Cortex of kidney (tissue), 1 donor: ENCODE results near the gene CAND1.
"Not testable (repeated sequence)": the region's sequence is repeated elsewhere in the genome, so short reads cannot be mapped to it uniquely, and the experiment has no call there.

Experiments
- DNase-seq: peaks from one replicate; lab custom pipeline; 2025; lab: John Stamatoyannopoulos, UW

The CAND1 gene

GRCh38 chr12:67280572-67280971, 11.4 kb downstream of the CAND1 start:
- DNase-seq, result no peak

DNA sequence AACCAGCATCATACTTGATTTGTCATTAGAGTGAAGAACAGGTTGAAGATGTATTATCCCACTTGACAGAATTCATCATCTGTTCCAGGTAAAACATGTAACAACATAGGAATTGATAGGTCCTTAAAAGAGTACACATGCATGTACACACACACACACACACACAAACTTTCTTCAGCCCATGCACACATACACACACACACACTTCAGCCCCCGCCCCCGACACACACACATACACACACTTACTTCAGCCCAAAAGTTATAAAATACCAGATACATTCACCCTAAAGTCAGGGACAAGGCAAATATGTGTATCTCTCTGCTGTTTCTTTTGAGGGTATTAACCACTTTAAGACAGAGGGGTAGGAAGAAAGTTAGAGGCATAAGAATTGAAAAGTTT, 15.4 kb downstream of the CAND1 start:
- DNase-seq, result no peak

GRCh38 chr12:67286257-67286656, 17.1 kb downstream of the CAND1 start:
- no peak for DNase-seq

DNA sequence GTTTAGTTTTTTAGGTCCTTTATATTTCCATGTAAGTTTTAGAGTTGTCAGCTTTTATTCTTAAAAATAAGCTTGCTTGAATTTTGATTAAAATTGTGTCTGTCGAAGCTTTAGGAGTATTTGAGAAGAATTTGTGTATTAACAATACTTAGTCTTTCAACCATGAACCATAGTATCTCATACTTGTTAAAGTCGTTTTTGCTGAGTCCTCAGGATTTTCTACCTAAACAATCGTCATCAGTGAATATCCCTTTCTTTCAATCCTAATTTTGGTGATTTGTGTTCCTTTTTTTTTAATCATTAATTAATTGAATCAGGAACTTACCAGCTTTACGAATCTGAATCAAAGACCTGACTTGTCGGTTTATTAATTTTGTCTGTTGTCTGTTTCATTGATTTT, 18.2 kb downstream of the CAND1 start:
- no peak for DNase-seq

GRCh38 chr12:67288561-67288960, 19.4 kb downstream of the CAND1 start:
- DNase-seq, result no peak

DNA sequence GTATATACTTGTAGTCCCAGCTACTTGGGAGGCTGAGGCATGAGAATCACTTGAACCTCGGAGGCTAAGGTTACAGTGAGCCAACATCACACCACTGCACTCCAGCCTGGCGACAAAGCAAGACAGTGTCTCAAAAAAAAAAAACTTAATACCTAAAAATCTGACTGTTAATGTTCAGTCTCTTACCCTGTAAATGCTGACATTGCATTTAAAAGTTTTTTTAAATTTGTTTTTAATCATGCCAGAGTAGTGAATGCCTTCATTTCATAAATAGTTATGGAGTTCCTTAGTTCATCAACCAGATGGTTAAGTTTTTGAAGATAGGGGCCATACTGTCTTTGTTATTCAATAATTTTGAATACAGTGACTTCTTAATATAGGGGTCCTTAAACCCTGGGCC, 21.2 kb downstream of the CAND1 start:
- DNase-seq, result no peak

DNA sequence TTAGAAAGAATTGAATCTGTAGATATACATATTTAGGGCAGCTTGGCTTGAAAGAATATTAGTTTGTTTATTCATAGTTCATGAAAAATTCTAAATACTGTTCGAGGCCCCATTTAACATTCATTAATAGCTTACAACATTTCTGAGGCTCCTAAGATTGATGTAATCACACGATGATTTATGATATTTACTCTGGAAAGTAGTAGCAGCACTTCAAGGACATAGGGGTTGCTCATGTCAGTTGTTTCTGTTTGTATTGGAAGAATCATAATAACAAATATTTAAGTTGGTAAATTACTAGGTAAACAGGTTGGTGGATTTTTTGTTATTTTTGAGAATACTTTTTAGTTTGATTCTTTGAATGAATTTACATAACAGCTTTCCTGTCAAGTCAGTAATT, 30.4 kb downstream of the CAND1 start:
- no peak for DNase-seq

GRCh38 chr12:67299926-67300325, 30.8 kb downstream of the CAND1 start:
- no peak for DNase-seq

DNA sequence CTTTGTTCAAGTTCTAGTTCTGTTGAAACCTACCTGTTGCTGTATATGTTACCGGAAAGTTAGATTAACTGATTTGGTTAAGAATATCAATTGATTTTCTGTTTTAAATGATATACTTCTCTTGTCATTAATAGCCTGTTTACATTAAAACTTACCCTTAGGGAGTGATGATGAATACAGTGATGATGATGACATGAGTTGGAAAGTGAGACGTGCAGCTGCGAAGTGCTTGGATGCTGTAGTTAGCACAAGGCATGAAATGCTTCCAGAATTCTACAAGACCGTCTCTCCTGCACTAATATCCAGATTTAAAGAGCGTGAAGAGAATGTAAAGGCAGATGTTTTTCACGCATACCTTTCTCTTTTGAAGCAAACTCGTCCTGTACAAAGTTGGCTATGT, 33.0 kb downstream of the CAND1 start:
- no peak for DNase-seq

GRCh38 chr12:67305544-67305943, 36.4 kb downstream of the CAND1 start:
- no peak for DNase-seq

DNA sequence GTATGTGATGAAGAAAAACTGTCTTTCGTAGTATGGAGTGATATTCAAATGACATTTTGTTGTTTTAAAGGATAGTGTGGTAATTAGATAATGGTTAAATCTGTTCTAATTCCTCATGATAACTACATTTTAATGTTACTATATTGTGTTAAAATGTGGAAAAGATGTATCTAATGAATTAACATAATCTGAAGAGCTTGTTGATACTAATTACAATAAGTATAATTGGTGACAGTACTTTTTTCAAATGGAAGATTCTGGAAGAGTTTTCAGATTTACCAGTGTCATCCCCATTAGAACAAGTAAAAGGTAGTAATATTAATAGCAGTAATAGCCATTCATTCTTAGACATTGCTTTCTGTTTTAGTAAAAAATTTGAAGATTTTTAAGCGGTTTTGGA, 37.6 kb downstream of the CAND1 start:
- no peak for DNase-seq

GRCh38 chr12:67315661-67316060, 46.5 kb downstream of the CAND1 start:
- no peak for DNase-seq

DNA sequence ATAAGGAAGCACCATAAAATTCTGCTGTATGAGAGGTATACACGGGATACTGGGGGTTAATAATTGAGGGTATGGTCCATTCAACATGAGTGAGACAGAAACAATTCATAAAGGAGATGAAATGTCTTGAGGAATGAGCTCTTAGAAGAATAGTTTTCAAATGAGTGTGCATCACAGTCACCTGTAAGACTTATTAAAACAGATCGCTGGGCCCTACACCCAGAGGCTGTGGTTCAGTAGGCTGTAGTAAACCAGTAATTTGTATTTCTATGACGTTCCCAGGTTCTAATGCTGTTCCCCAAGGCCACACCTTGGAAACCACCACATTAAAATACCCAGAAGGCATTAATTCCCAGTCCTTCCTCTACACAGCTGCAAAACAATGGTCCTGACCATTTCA, 49.6 kb downstream of the CAND1 start:
- DNase-seq, result no peak

DNA sequence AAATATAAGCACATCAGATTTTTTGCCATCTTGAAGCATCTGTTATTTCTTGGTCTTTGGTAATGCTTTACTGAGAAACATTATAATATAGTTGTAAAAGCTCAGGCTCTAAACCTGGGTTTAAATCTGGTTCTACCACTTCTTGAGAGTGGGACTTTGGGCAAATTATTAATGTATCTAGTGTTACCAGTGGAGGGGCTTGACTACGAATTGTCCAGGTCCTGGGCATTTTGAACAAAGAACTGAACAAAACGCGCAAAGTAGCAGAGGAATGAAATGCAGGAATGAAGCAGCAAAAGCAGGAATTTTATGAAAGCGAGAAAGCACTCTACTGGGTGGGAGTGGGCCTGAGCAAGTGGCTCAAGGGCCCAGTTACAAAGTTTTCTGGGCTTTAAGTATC, 50.8 kb downstream of the CAND1 start:
- DNase-seq, result no peak

DNA sequence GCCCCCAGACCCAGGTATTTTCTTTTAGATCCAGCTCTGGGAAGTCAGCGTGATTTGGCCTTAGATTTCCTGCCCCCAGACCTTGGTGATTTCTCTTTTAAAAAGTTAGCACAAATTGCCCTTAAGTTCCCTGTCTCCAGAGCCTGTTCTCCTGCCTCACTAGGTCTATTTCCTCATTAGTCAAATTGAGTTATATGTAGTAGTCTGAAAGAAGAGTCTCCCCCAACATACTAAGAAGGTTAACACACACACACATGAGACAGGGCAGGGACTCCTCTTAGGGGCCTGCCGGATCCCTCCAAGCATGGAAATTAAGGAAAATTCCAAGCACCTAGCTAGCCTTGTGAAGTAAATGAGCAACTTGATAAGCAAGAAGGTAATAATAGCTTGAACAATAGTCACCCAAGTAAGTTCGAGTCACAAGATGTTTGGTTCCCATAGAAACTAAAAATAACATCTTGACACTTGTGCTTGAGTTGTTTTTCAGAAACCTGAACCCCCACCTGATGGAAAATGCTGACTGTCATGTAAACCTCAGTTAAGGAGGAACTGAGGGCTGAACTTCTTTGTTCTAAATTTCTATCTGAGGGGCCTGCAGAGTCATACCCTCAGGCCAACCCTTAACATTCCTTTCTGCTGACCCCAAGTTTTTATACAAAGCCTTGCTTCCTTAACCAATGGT, 51.6 kb downstream of the CAND1 start:
- no peak for DNase-seq

GRCh38 chr12:67322580-67322979, 53.4 kb downstream of the CAND1 start:
- DNase-seq, result no peak

DNA sequence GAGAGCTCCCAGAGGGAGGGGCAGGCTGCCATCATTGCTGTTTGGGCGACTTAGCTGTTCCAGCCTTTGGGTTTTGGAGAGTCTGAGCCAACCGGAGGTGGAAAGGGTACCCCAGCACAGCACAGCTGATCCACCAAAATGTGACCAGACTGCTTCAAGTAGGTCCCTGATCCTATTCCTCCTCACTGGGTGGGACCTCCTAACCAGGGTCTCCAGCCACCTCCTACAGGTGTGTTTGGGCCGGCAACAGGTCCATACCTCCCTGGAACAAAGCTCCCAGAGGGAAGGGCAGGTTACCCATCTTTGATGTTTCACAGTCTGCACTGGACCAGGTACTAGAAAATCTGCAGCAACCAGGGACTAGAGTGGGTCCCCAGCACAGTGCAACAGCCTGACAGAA, 53.8 kb downstream of the CAND1 start:
- no peak for DNase-seq

GRCh38 chr12:67326637-67327036, 57.5 kb downstream of the CAND1 start:
- no peak for DNase-seq

GRCh38 chr12:67327466-67327865, 58.3 kb downstream of the CAND1 start:
- no peak for DNase-seq

DNA sequence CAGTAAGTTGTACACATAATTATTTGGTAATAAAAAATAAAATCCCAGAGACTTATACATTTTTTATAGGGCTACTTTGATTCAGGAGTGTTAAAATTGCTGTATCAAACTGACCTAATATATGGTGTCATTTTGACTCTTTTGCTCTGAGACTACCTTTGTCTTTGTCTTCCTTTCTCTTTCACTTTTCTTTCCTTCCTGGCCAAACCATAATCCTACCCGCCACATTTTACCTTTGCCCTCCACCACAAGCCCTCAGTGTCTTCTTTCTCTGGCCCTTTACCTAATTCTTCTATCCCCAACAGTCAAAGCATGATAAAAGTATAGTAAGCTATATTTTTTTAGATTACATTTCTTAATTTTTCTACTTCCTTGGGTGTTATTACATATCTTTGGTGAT, 62.0 kb downstream of the CAND1 start:
- no peak for DNase-seq

DNA sequence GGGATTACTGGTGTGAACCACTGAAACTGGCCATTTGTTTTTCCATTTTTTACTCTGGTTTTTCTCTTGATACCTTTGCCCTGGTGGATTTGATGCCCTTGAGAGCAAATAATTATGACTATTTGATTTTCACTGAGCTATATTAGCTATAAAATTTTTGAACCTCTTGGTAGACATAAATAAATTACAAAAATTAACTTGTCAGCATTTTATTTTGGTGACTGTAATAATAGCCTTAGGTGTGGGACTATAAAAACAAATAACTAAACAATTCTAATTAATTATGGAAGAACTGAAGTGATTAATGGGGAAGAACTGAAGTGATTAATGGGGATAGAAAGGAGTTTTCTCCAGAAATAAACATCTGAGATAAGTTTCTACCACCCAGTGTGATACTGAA, 62.7 kb downstream of the CAND1 start:
- no peak for DNase-seq

DNA sequence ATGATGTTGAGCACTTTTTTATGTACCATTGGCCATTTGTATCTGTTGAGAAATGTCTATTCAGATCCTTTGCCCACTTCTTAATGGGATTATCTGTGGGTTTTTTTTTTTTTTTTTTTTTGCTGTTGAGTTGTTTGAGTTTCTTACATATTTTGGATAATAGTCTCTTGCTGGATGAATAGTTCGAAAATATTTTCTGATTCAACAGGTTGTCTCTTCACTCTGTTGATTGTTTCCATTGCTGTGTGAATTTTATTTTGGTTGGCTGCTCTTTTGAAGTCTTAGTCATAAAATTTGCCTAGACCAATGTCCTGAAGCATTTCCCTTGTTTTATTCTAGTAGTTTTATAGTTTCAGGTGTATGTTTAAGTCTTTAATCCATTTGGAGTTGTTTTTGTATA, 64.5 kb downstream of the CAND1 start:
- no peak for DNase-seq

DNA sequence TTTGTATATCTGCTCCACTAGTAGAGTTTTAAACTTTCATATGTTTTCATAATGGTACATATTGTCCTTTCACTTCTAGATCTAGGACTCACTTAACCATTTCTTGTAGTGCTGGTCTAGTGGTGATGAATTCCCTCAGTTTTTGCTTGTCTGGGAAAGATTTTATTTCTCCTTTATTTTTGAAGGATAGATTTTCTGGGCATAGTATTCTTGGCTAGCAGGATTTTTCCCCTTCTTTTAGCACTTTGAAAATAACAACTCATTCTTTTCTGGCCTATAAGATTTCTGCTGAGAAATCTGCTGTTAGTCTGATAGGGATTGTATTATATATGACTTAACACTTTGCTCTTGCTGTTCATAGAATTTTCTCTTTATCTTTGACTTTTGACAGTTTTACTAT, 69.3 kb downstream of the CAND1 start:
- DNase-seq, result no peak

GRCh38 chr12:67339530-67339929, 70.4 kb downstream of the CAND1 start:
- DNase-seq, result no peak

GRCh38 chr12:67341086-67341485, 71.9 kb downstream of the CAND1 start:
- DNase-seq, result not testable (repeated sequence)
